GM13976 (cell line): ENCODE measurements around the gene DPH3.

Source experiments
- DNase-seq: peaks from one replicate; pipeline ENCODE4 v3.0.0; 2012; ENCODE audit warnings: low spot score
- CTCF ChIP-seq: IDR thresholded peaks from 2 replicates; pipeline ENCODE4 v1.5.1; 2012; ENCODE audit warnings: borderline replicate concordance, mild to moderate bottlenecking; ENCODE audit not compliant: insufficient read depth; ENCODE audit errors: extremely low read depth, missing control alignments, control extremely low read depth
- in situ Hi-C: fragments of 300-500 bp; cut with MboI; formaldehyde crosslinking; loops from one replicate; pipeline ENCODE4 v1.12.0; 2022; ENCODE audit warnings: low sequenced_read_pairs, mixed read lengths, inconsistent platforms; ENCODE audit not compliant: unreplicated experiment

The DPH3 gene

GRCh38 chr3:16231983-16232382, 32.8 kb downstream of the DPH3 start:
- in situ Hi-C loops = no loop called here
- DNase-seq = no peak
- TF ChIP-seq CTCF = no peak

- no peak for DNase-seq
- TF ChIP-seq CTCF = no peak
- in situ Hi-C loops = no loop called here
These were observed 35.1 kb downstream of the DPH3 start for GRCh38 chr3:16229681-16230080.

GRCh38 chr3:16227566-16227965, 37.2 kb downstream of the DPH3 start:
- TF ChIP-seq CTCF = no peak
- in situ Hi-C loops = no loop called here
- no peak for DNase-seq

GRCh38 chr3:16224325-16224724, 40.4 kb downstream of the DPH3 start:
- TF ChIP-seq CTCF = no peak
- in situ Hi-C loops = no loop called here
- no peak for DNase-seq

- in situ Hi-C loops = no loop called here
- no peak for DNase-seq
- TF ChIP-seq CTCF = no peak
These were observed 42.2 kb downstream of the DPH3 start for GRCh38 chr3:16222547-16222946.

GRCh38 chr3:16221990-16222389, 42.8 kb downstream of the DPH3 start:
- TF ChIP-seq CTCF = no peak
- in situ Hi-C loops = no loop called here
- DNase-seq = no peak

- in situ Hi-C loops = no loop called here
These were observed 45.0 kb downstream of the DPH3 start for GRCh38 chr3:16219777-16220176.

More at GRCh38 chr3:16219777-16220176, 45.0 kb downstream of the DPH3 start:
- no peak for TF ChIP-seq CTCF
- DNase-seq = no peak
